Peyer's patch (tissue), 4 donors: ENCODE measurements around the gene ARHGEF4.

ENCODE experiments used
- CTCF ChIP-seq, 6 experiments: fragments of 450-650 bp in 4 of 6; fragments of 200-600 bp in 2 of 6; sonication (generic) in 1 of 6; IDR thresholded peaks; one replicate each; pipeline ENCODE4 v1.5.1; 2017 to 2019; ENCODE audit warnings: antibody characterized with exemption in 6 of 6, mild to moderate bottlenecking in 3 of 6, moderate library complexity in 1 of 6
- POLR2A ChIP-seq, 2 donors: fragments of 450-650 bp; IDR thresholded peaks; one replicate each; pipeline ENCODE4 v1.5.1; 2017; ENCODE audit warnings: antibody characterized with exemption in 2 of 2, mild to moderate bottlenecking in 2 of 2, moderate library complexity in 2 of 2

- no peak for TF ChIP-seq CTCF (IDR thresholded peaks at IDR 0.05)
- no peak for TF ChIP-seq POLR2A (IDR thresholded peaks at IDR 0.05)
Measured at GRCh38 chr2:130997198-130997597, 160.5 kb downstream of the ARHGEF4 start.
